Stimulated activated CD4-positive, alpha-beta T cell treated with anti-CD3 and anti-CD28 coated beads, TNF-alpha, amount 100 ng/mL, for 48 hours (primary cell): Measurements from ENCODE around the gene ZFYVE16.
"Not testable (repeated sequence)": the region's sequence is repeated elsewhere in the genome, so short reads cannot be mapped to it uniquely, and the experiment has no call there.

Experiments used
- DNase-seq, 3 donors: peaks; one replicate each; pipeline ENCODE4 v3.0.0-alpha.2; 2020; ENCODE audit warnings: low read depth in 3 of 3

Gene ZFYVE16

GRCh38 chr5:80407735-80408483, at the start of gene ZFYVE16:
Gene ZFYVE16, plus strand, starts transcription at chr5:80408064. Its CDS starts 26,084 bp downstream, at chr5:80434148.
- DNase-seq = peak; percentile 92 to 94 (median 92)

DNA sequence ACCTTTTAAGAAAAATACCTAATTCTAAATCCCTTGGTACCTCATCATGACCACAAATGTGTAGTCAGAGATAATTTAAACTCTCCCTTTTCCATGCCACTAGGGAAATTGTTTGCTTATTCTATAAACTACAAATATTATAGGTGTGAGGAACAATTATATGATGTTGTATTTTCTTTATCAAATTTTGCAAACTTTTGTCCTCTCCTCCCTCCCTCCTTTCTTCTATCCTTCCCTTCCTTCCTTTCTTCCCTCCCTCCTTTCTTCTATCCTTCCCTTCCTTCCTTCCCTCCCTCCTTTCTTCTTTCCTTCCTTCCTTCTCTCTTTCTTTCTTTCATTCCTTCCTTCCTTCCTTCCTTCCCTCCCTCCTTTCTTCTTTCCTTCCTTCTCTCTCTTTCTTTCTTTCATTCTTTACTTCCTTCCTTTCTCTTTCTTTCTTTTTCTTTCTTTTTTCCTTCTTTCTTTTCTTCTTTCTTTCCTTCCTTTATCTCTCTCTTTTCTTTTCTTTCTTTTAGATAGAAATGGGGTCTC, 46.9 kb upstream of the ZFYVE16 start:
- no peak for DNase-seq

DNA sequence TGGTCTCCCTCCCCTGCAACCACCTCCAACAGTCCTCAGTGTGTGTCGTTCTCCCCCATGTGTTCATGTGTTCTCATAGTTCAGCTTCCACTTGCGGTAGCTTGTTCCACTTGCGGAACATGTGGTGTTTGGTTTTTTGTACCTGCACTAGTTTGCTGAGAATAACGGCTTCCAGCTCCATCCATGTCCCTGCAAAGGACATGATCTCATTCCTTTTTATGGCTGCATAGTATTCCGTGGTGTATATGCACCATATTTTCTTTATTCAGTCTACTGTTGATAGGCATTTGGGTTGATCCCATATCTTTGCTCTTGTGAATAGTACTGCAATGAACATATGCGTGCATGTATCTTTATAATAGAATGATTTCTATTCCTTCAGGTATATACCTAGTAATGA, 43.0 kb upstream of the ZFYVE16 start:
- DNase-seq = no peak

GRCh38 chr5:80368661-80369480, 39.0 kb upstream of the ZFYVE16 start:
- DNase-seq = no peak

- DNase-seq = no peak
These were observed 38.3 kb upstream of the ZFYVE16 start for GRCh38 chr5:80369521-80369920.

- no peak for DNase-seq
These were observed 37.5 kb upstream of the ZFYVE16 start for GRCh38 chr5:80370390-80370789.

DNA sequence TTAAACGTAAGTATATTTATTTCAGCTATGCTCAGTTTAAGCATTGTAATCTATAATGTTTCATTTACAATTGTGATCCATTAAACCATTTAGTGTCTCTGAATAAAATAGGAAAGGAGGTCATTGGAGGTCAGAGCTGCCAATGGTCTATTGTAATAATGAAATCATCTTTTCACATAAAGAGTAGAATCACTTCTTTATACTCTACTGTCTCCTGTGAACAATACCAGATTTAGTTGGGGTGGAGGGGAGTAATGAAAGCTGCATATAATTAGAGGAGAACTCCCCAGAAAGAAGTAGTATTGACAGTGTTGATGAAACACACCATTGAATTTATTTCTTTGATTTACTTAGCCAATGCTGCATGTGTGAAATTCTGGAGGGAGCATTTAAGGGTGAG, 35.1 kb upstream of the ZFYVE16 start:
- DNase-seq = no peak

GRCh38 chr5:80374188-80374587, 33.7 kb upstream of the ZFYVE16 start:
- no peak for DNase-seq

DNA sequence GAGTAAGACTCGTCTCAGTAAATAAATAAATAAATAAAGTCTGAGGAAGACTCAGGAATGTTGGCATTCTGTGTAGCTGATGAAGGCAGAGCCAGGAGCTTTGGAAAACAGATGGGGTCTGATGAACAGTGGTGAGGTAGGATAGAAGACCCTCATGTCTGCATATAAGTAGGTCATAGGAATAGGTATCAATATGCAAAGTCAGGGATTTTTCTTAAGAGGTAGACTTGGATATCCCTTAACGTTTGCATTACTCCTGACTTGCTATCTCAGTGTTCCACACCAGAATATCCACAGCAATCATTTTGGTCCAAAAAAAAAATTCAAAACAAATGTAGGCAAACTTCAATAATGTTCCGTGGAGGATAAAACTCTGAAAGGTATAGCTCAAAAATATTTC, 31.3 kb upstream of the ZFYVE16 start:
- no peak for DNase-seq

GRCh38 chr5:80382488-80382887, 25.4 kb upstream of the ZFYVE16 start:
- DNase-seq = no peak

GRCh38 chr5:80387063-80387768, 20.6 kb upstream of the ZFYVE16 start:
- no peak for DNase-seq

GRCh38 chr5:80389580-80389979, 18.3 kb upstream of the ZFYVE16 start:
- DNase-seq = no peak

- DNase-seq = not testable (repeated sequence)
These were observed 17.5 kb upstream of the ZFYVE16 start for GRCh38 chr5:80390413-80390812.

GRCh38 chr5:80391267-80391666, 16.6 kb upstream of the ZFYVE16 start:
- not testable (repeated sequence) for DNase-seq

DNA sequence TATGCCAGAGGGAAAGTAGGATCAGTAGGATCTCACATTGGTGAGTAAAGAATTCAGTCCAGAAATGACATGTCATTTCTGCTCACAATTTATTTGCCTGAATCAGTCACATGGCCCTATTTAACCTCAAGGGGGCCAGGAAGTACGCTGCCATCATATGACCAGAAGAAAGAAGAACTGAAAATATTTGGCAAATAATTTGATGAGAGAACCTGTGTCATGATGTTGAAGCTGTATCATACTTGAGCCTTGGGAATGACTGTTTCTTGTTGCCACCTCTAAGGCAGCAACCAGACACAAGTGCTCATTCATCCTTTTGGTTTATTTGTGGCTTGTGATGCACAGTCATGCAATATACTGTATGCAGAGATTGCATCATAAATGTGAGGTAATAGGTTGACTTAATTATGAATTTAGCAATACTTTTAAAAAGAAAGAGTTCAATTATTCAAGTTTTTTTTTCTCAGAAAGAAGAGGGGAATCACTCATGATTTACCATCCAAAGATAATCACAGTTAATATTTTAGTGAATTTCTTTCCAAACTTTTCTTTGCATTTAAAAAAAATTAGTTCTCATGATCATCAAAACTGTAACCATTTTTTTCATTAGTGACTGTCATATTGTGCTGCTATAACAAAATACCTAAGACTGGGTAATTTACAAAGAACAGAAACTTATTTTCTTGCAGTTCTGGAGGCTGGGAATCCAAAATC, 8.2 kb upstream of the ZFYVE16 start:
- no peak for DNase-seq

DNA sequence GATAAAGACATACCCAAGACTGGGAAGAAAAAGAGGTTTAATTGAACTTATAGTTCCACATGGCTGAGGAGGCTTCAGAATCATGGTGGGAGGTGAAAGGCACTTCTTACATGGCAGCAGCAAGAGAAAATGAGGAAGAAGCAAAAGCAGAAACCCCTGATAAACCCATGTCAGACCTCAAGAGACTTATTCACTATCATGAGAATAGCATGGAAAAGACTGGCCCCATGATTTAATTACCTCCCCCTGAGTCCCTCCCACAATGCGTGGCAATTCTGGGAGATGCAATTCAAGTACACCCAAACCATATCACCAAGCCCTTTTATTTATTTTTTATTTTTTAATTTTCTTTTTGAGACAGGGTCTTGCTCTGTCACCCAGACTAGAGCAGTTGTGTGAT, 7.5 kb upstream of the ZFYVE16 start:
- DNase-seq = not testable (repeated sequence)

GRCh38 chr5:80403782-80404181, 4.1 kb upstream of the ZFYVE16 start:
- DNase-seq = no peak

- DNase-seq = peak in 1 of 3 donors; percentile 1
These were observed 707 bp upstream of the ZFYVE16 start for GRCh38 chr5:80406980-80407734.

DNA sequence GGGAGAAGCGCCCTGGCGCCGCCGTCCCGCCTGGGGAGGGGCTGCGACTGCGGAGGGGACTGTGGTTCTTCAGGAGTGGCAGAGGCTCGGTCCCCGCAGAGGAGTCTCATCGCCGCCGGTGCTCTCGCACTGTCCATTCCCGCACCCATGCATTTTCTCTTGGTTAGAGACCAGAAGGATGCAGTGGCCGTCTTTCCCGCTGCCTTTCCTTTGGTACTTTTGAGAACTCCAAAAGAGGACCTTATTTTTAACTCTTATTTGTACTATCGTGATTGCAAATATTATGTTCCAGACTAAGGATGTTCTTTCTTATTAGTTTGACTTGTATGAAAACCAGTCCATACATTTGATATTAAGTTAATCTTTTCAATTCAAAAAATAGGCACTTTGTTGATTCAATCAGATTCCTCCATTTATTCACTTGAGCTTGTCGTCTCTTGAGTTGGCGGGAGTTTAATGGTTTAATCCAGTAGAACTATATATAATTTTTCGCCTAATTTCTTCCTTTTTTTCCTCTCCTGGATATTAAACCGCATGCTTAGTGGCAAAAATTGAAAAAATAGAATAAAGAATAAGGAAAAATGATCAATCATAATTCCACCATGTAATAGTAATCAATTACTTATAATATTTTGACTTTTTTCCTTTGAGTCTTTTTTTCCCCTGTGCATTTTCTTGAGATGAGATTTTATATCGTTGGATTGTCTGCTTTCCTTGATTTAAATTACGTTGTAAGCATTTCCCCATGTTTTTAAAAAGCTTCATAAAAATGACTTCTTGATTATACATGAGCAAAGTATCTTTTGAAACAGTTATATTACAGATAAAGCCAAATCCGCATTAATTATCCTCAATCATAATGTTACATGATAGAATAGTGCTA, 861 bp downstream of the ZFYVE16 start:
- DNase-seq = peak in 2 of 3 donors; percentile 3 to 18
